HepG2 (cell line): Measurements from ENCODE around the gene TTC31. TPM values are rescaled to one million over a fixed set of nuclear protein-coding genes. Genes with fewer than 3 reads are reported as not detected.

Experiments used
- FOXM1 ChIP-seq: sonication (generic); formaldehyde crosslinking; IDR thresholded peaks from 2 replicates; pipeline ENCODE4 v1.5.0; 2020; ENCODE audit warnings: missing genetic modification reagents
- GABPA ChIP-seq, 2 experiments: IDR thresholded peaks; 2 replicates each; pipeline ENCODE4 v1.6.1; 2011 to 2016; ENCODE audit warnings: low read depth in 2 of 2, low read length in 1 of 2, missing biosample characterization in 1 of 2, missing genetic modification characterization in 1 of 2
- GFI1 ChIP-seq: sonication (generic); formaldehyde crosslinking; IDR thresholded peaks from 2 replicates; pipeline ENCODE4 v1.5.0; 2020; ENCODE audit warnings: missing genetic modification reagents, mild to moderate bottlenecking, borderline replicate concordance
- MED8 ChIP-seq: sonication (generic); formaldehyde crosslinking; IDR thresholded peaks from 2 replicates; pipeline ENCODE4 v1.8.1; 2023; ENCODE audit warnings: mild to moderate bottlenecking, missing genetic modification reagents; ENCODE audit not compliant: insufficient replicate concordance
- NFKBIZ ChIP-seq: IDR thresholded peaks from 2 replicates; pipeline ENCODE4 v1.6.1; 2018; ENCODE audit warnings: missing genetic modification reagents, missing compliant biosample characterization
- NFRKB ChIP-seq: fragments of 450-650 bp; IDR thresholded peaks from 2 replicates; pipeline ENCODE4 v1.6.1; 2017
- SRY ChIP-seq: sonication (generic); formaldehyde crosslinking; IDR thresholded peaks from 2 replicates; pipeline ENCODE4 v1.8.0; 2022; ENCODE audit warnings: mild to moderate bottlenecking, missing genetic modification reagents
- SUZ12 ChIP-seq: fragments of 150-350 bp; IDR thresholded peaks from 2 replicates; pipeline ENCODE4 v1.6.1; 2014; ENCODE audit warnings: low read depth, low read length
- ZBTB25 ChIP-seq: IDR thresholded peaks from 2 replicates; pipeline ENCODE4 v1.6.1; 2018; ENCODE audit warnings: missing genetic modification reagents
- ZHX2 ChIP-seq, 2 experiments: sonication (generic) in 1 of 2; formaldehyde crosslinking in 1 of 2; IDR thresholded peaks; 2 replicates each; pipeline versions ENCODE4 v1.6.1 to v1.9.0; 2014 to 2022; ENCODE audit warnings: antibody characterized with exemption in 1 of 2, borderline replicate concordance in 1 of 2, inconsistent platforms in 1 of 2, low read depth in 1 of 2, missing genetic modification reagents in 1 of 2
- ZNF318 ChIP-seq: sonication (generic); formaldehyde crosslinking; IDR thresholded peaks from 2 replicates; pipeline ENCODE4 v1.4.0; 2020; ENCODE audit warnings: mild to moderate bottlenecking, missing genetic modification reagents
- ZNF614 ChIP-seq: IDR thresholded peaks from 2 replicates; pipeline ENCODE4 v1.6.1; 2018; ENCODE audit warnings: missing biosample characterization, missing genetic modification reagents, inconsistent platforms, borderline replicate concordance
- ZNF616 ChIP-seq: sonication (generic); formaldehyde crosslinking; IDR thresholded peaks from 2 replicates; pipeline ENCODE4 v1.5.0; 2020; ENCODE audit warnings: low read depth, mild to moderate bottlenecking, missing genetic modification reagents
- polyA plus RNA-seq, 8 experiments: library from polyadenylated mRNA; depleted of rRNA in 3 of 8; stranded (reverse) in 7 of 8; unstranded in 1 of 8; fragments of >200 nt; fragmentation: Illumina TruSeq in 4 of 8; extraction: Trizol in 4 of 8; gene quantifications; 2 replicates each; pipeline versions ENCODE4 v1.2.1 to v1.2.3, GENCODE V29; 2011 to 2016; ENCODE audit warnings: low read depth in 4 of 8, missing spikeins in 1 of 8, mixed read lengths in 1 of 8; ENCODE audit not compliant: insufficient read depth in 1 of 8
- total RNA-seq, 5 experiments: library from RNA; depleted of rRNA; stranded (reverse); fragments of >200 nt; fragmentation: Illumina TruSeq; extraction: Trizol; gene quantifications; 2 replicates each; pipeline ENCODE4 v1.2.3, GENCODE V29; 2016; ENCODE audit warnings: low read depth in 1 of 5

The TTC31 gene
- total and polyA plus RNA-seq, 2 of the 13 experiments (the other 11 are each of a cell fraction or from before 2014, with no cell fraction given): 28.3 to 39.5 TPM

- no peak for TF ChIP-seq ZHX2 (IDR thresholded peaks at IDR 0.05; ENCODE audit: low read depth)
- no peak for TF ChIP-seq ZHX2 (CRISPR knock-in tag; IDR thresholded peaks at IDR 0.05; ENCODE audit: borderline replicate concordance)
- peak; percentile 22 for TF ChIP-seq MED8 (CRISPR knock-in tag)
- no peak for TF ChIP-seq ZNF616 (CRISPR knock-in tag)
- TF ChIP-seq SRY: no peak
- TF ChIP-seq ZNF614 (CRISPR knock-in tag): peak; percentile 16; the same call in 1 of the 2 replicates
- TF ChIP-seq GABPA (IDR thresholded peaks at IDR 0.05; ENCODE audit: low read depth, low read length): no peak
- 0 out of 2 replicates have a peak, but pooled peaks have one; percentile 30 for TF ChIP-seq GABPA (CRISPR knock-in tag; IDR thresholded peaks at IDR 0.05; ENCODE audit: low read depth)
- no peak for TF ChIP-seq SUZ12
- no peak for TF ChIP-seq ZNF318
- no peak for TF ChIP-seq FOXM1 (CRISPR knock-in tag)
- TF ChIP-seq GFI1 (CRISPR knock-in tag): no peak
- TF ChIP-seq NFKBIZ (CRISPR knock-in tag): no peak
- TF ChIP-seq NFRKB: no peak
- no peak for TF ChIP-seq ZBTB25 (CRISPR knock-in tag)
Observed at GRCh38 chr2:74496997-74497776, 14.3 kb downstream of the TTC31 start (continued).
